Measurements from ENCODE around the gene OR6N2. TPM values are rescaled to one million over a fixed set of nuclear protein-coding genes. Genes with fewer than 3 reads are reported as not detected.
A peak's percentile ranks its signal among the peaks of the same experiment; 100 is the strongest.

OR6N2 gene
- total RNA-seq, 1 donor: not detected

DNA sequence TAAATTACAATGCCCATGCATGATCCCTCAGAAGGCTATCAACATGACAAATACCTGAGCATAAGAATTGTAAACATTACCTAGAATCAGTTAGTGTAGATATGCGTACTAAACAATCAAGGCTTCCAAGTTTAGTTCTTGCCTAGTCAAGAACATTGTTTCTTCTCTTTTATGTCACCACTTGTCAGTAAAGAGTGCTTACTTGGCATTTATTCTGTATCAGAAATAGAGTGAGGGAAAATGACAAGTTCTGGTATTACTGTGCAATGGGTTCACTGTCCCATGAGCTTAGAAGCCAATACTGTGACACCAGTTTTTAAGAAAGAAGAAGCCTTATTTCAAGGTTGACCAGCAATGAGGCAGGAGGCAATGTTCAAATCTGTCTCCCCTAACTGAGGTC, 22.7 kb upstream of the OR6N2 start:
- no peak for TF ChIP-seq CTCF (IDR thresholded peaks at IDR 0.05; ENCODE audit: insufficient read depth, low read length)
- H3K4me3 ChIP-seq (ENCODE audit: low read depth, low read length): no peak overlapping the region
- DNase-seq (ENCODE audit: low read depth): no peak

DNA sequence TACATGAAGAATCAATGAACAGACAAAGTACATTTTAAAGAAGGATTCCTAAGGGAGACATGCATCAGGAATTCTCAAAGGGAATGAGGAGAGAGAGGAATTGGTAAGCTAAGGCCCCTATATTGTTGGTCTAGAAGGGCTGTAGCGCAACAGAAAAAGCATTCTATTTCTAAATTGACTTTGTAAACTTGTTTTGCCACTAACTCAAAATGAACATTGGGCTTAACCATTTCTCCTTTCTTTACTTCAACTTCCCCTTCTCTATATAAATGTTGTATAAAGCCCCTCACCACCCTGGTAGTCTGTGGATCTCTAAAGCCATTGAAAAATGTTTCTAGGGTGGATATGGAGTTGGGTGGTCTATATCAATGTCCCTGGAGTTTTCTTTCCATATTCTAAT, 20.4 kb upstream of the OR6N2 start:
- no peak for TF ChIP-seq CTCF (IDR thresholded peaks at IDR 0.05; ENCODE audit: insufficient read depth, low read length)
- H3K4me3 ChIP-seq (ENCODE audit: low read depth, low read length): no peak overlapping the region
- no peak for DNase-seq (ENCODE audit: low read depth)

- no peak overlapping the region for H3K4me3 ChIP-seq (ENCODE audit: low read depth, low read length)
- no peak for DNase-seq (ENCODE audit: low read depth)
- no peak for TF ChIP-seq CTCF (IDR thresholded peaks at IDR 0.05; ENCODE audit: insufficient read depth, low read length)
These were observed 19.5 kb upstream of the OR6N2 start for GRCh38 chr1:158800526-158800925.

DNA sequence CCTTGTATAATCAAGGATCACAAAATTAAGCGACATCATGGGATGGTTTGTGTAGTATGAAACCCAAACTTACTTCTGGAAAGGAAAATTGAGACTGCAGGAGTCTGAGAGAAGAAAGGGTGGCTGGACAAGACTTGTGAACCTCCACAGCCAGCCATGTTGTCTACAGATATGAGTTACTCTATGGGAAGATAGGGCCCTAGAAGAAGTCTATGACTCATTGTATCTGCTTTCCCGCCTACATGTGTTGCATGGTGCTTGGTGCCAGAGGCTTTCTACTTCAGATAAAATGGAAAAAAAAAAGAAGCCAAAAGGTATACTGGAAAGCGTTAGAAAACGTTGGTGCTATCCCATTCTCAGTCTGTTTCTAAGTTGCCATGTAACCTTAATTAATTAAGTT, 18.7 kb upstream of the OR6N2 start:
- no peak for DNase-seq (ENCODE audit: low read depth)
- no peak for TF ChIP-seq CTCF (IDR thresholded peaks at IDR 0.05; ENCODE audit: insufficient read depth, low read length)
- no peak overlapping the region for H3K4me3 ChIP-seq (ENCODE audit: low read depth, low read length)

GRCh38 chr1:158798531-158798930, 17.5 kb upstream of the OR6N2 start:
- peak; percentile 4 for DNase-seq (ENCODE audit: low read depth)
- TF ChIP-seq CTCF (IDR thresholded peaks at IDR 0.05; ENCODE audit: insufficient read depth, low read length): no peak
- H3K4me3 ChIP-seq (ENCODE audit: low read depth, low read length): no peak overlapping the region

- no peak overlapping the region for H3K4me3 ChIP-seq (ENCODE audit: low read depth, low read length)
- no peak for TF ChIP-seq CTCF (IDR thresholded peaks at IDR 0.05; ENCODE audit: insufficient read depth, low read length)
These were observed 13.2 kb upstream of the OR6N2 start for GRCh38 chr1:158794247-158794646.

GRCh38 chr1:158793604-158794003, 12.6 kb upstream of the OR6N2 start:
- DNase-seq (ENCODE audit: low read depth): no peak
- no peak overlapping the region for H3K4me3 ChIP-seq (ENCODE audit: low read depth, low read length)
- TF ChIP-seq CTCF (IDR thresholded peaks at IDR 0.05; ENCODE audit: insufficient read depth, low read length): peak; percentile 10

More at GRCh38 chr1:158794247-158794646, 13.2 kb upstream of the OR6N2 start:
- no peak for DNase-seq (ENCODE audit: low read depth)
